Activated CD4-positive, alpha-beta memory T cell treated with anti-CD3 and anti-CD28 coated beads, Interleukin-2, amount 10 ng/mL, durations not matched to agents 7 days and 5 days (primary cell): ENCODE results near the gene S1PR1. TPM values are rescaled to one million over a fixed set of nuclear protein-coding genes. Genes with fewer than 3 reads are reported as not detected.
"Not testable (repeated sequence)": the region's sequence is repeated elsewhere in the genome, so short reads cannot be mapped to it uniquely, and the experiment has no call there.

ENCODE experiments used
- CTCF ChIA-PET: fragments of 350-600 bp; sonication (Branson Sonifier 250); formaldehyde crosslinking; loops from one replicate; lab custom pipeline; 2021; ENCODE audit warnings: antibody characterized with exemption, inconsistent platforms; lab: Charles Lee
- POLR2A ChIA-PET: fragments of 350-600 bp; sonication (Branson Sonifier 250); formaldehyde crosslinking; loops from one replicate; lab custom pipeline; 2021; ENCODE audit warnings: antibody characterized with exemption; lab: Charles Lee
- DNase-seq: peaks from one replicate; pipeline ENCODE4 v3.0.0-alpha.2; 2020
- H3K27ac Mint-ChIP-seq: one replicate; pipeline ENCODE4 v1.8.0; 2021; ENCODE audit warnings: mild to moderate bottlenecking, mixed read lengths
- H3K27me3 Mint-ChIP-seq: one replicate; pipeline ENCODE4 v1.8.0; 2021; ENCODE audit warnings: mixed read lengths
- H3K36me3 Mint-ChIP-seq: one replicate; pipeline ENCODE4 v1.8.0; 2021; ENCODE audit warnings: low read depth, mixed read lengths
- H3K4me1 Mint-ChIP-seq: one replicate; pipeline ENCODE4 v1.8.0; 2021; ENCODE audit warnings: mixed read lengths
- H3K4me3 Mint-ChIP-seq: one replicate; pipeline ENCODE4 v1.8.0; 2021; ENCODE audit warnings: mild to moderate bottlenecking, mixed read lengths
- H3K9me3 Mint-ChIP-seq: one replicate; pipeline ENCODE4 v1.8.0; 2021; ENCODE audit warnings: mixed read lengths
- total RNA-seq, 2 experiments: library from RNA; stranded (reverse); gene quantifications; one replicate each; pipeline ENCODE4 v1.2.3, GENCODE V29; 2021

S1PR1 gene
- total RNA-seq, 2 experiments from 2014 or later, result 219 to 220 TPM

- POLR2A ChIA-PET, result interaction anchor here (1.0 kb wide), 1 partner anchor 272 kb away, joined by 3 read pairs; no protein-coding TSS in a partner anchor
- no peaks in the 10 kb centered on the region for H3K27me3 Mint-ChIP-seq
- no peak overlapping the region for H3K27ac Mint-ChIP-seq
- H3K36me3 Mint-ChIP-seq, result peaks cover 27% of the 10 kb centered on the region
- no peak overlapping the region for H3K4me3 Mint-ChIP-seq
- peaks cover 3% of the 10 kb centered on the region for H3K9me3 Mint-ChIP-seq
- DNase-seq, result no peak
- peaks cover 26% of the 10 kb centered on the region for H3K4me1 Mint-ChIP-seq
- CTCF ChIA-PET, result interaction anchor here (1.2 kb wide), 1 partner anchor 11 kb away, joined by 3 read pairs; no protein-coding TSS in a partner anchor
These were observed 32.8 kb upstream of the S1PR1 start for GRCh38 chr1:101203820-101204540.

- no peak overlapping the region for H3K4me3 Mint-ChIP-seq
- CTCF ChIA-PET, result no interaction called here
These were observed 31.4 kb upstream of the S1PR1 start for GRCh38 chr1:101205457-101205856.

GRCh38 chr1:101206139-101206538, 30.7 kb upstream of the S1PR1 start:
- H3K27ac Mint-ChIP-seq, result peak overlapping the region; percentile 62

More at GRCh38 chr1:101205457-101205856, 31.4 kb upstream of the S1PR1 start:
- Mint-ChIP-seq H3K9me3 (peaks cover 3% of the 10 kb centered on the region), H3K36me3 (peaks cover 22% of the 10 kb centered on the region), H3K27me3 (no peaks in the 10 kb centered on the region), H3K27ac (no peak overlapping the region), H3K4me1 (peaks cover 15% of the 10 kb centered on the region)
- no peak for DNase-seq
- POLR2A ChIA-PET, result interaction anchor here (0.8 kb wide), 1 partner anchor 30 kb away, joined by 4 read pairs; no protein-coding TSS in a partner anchor

GRCh38 chr1:101207271-101207670, 29.5 kb upstream of the S1PR1 start:
- POLR2A ChIA-PET, CTCF ChIA-PET, H3K27ac Mint-ChIP-seq: not testable (repeated sequence)

More at GRCh38 chr1:101206139-101206538, 30.7 kb upstream of the S1PR1 start:
- DNase-seq, H3K27me3 Mint-ChIP-seq, H3K9me3 Mint-ChIP-seq, H3K4me3 Mint-ChIP-seq: not testable (repeated sequence)
- peaks cover 26% of the 10 kb centered on the region for H3K36me3 Mint-ChIP-seq
- H3K4me1 Mint-ChIP-seq, result peaks cover 12% of the 10 kb centered on the region
- POLR2A ChIA-PET, result interaction anchor here (0.9 kb wide), 1 partner anchor 27 kb away, joined by 3 read pairs; no protein-coding TSS in a partner anchor
- CTCF ChIA-PET, result interaction anchor here (0.6 kb wide), 1 partner anchor 30 kb away, joined by 3 read pairs; no protein-coding TSS in a partner anchor

GRCh38 chr1:101207891-101208290, 28.9 kb upstream of the S1PR1 start:
- Mint-ChIP-seq H3K27ac (no peak overlapping the region), H3K9me3 (peaks cover 3% of the 10 kb centered on the region), H3K4me1 (peaks cover 12% of the 10 kb centered on the region), H3K27me3 (no peaks in the 10 kb centered on the region), H3K36me3 (peaks cover 25% of the 10 kb centered on the region), H3K4me3 (no peak overlapping the region)
- ChIA-PET CTCF (no interaction called here), POLR2A (no interaction called here)
- DNase-seq, result no peak

More at GRCh38 chr1:101207271-101207670, 29.5 kb upstream of the S1PR1 start:
- H3K4me3 Mint-ChIP-seq, H3K9me3 Mint-ChIP-seq, H3K27me3 Mint-ChIP-seq, DNase-seq: not testable (repeated sequence)
- Mint-ChIP-seq H3K36me3 (peaks cover 23% of the 10 kb centered on the region), H3K4me1 (peaks cover 12% of the 10 kb centered on the region)

- Mint-ChIP-seq H3K9me3 (peaks cover 3% of the 10 kb centered on the region), H3K27ac (no peak overlapping the region), H3K4me1 (peaks cover 18% of the 10 kb centered on the region), H3K36me3 (peaks cover 25% of the 10 kb centered on the region), H3K27me3 (no peaks in the 10 kb centered on the region), H3K4me3 (no peak overlapping the region)
- DNase-seq, result no peak
- ChIA-PET POLR2A (interaction anchor here (2.0 kb wide), 1 partner anchor 20 kb away, joined by 7 read pairs; no protein-coding TSS in a partner anchor), CTCF (interaction anchor here (0.9 kb wide), 1 partner anchor 73 kb away, joined by 3 read pairs; no protein-coding TSS in a partner anchor)
These were observed 21.3 kb upstream of the S1PR1 start for GRCh38 chr1:101215363-101216011.

- DNase-seq, result no peak
- POLR2A ChIA-PET, result interaction anchor here (1.5 kb wide), 1 partner anchor 38 kb away, joined by 3 read pairs; no protein-coding TSS in a partner anchor
- CTCF ChIA-PET, result no interaction called here
- Mint-ChIP-seq H3K27ac (no peak overlapping the region), H3K4me1 (peaks cover 27% of the 10 kb centered on the region), H3K9me3 (no peaks in the 10 kb centered on the region), H3K36me3 (peaks cover 22% of the 10 kb centered on the region), H3K27me3 (no peaks in the 10 kb centered on the region), H3K4me3 (no peak overlapping the region)
These were observed 20.2 kb upstream of the S1PR1 start for GRCh38 chr1:101216623-101217022.

GRCh38 chr1:101217148-101217547, 19.7 kb upstream of the S1PR1 start:
- H3K27ac Mint-ChIP-seq, result no peak overlapping the region
- no peak for DNase-seq
- ChIA-PET POLR2A (interaction anchor here (1.5 kb wide), 1 partner anchor 39 kb away, joined by 3 read pairs; no protein-coding TSS in a partner anchor), CTCF (no interaction called here)
- peaks cover 27% of the 10 kb centered on the region for H3K36me3 Mint-ChIP-seq
- no peaks in the 10 kb centered on the region for H3K9me3 Mint-ChIP-seq
- H3K4me3 Mint-ChIP-seq, result no peak overlapping the region
- H3K27me3 Mint-ChIP-seq, result no peaks in the 10 kb centered on the region
- H3K4me1 Mint-ChIP-seq, result peaks cover 33% of the 10 kb centered on the region

GRCh38 chr1:101218968-101219367, 17.9 kb upstream of the S1PR1 start:
- POLR2A ChIA-PET, result interaction anchor here (5.6 kb wide), 1 partner anchor 17 kb away, joined by 38 read pairs; the partner anchor contains the start of gene S1PR1
- not testable (repeated sequence) for H3K27me3 Mint-ChIP-seq, DNase-seq, H3K4me3 Mint-ChIP-seq, H3K27ac Mint-ChIP-seq, H3K9me3 Mint-ChIP-seq
- H3K36me3 Mint-ChIP-seq, result peaks cover 22% of the 10 kb centered on the region
- H3K4me1 Mint-ChIP-seq, result peaks cover 38% of the 10 kb centered on the region
- CTCF ChIA-PET, result interaction anchor here (0.6 kb wide), 1 partner anchor 90 kb away, joined by 4 read pairs; no protein-coding TSS in a partner anchor

GRCh38 chr1:101219924-101220870, 16.6 kb upstream of the S1PR1 start:
- no peak for DNase-seq
- Mint-ChIP-seq H3K4me3 (no peak overlapping the region), H3K36me3 (peaks cover 17% of the 10 kb centered on the region), H3K27ac (no peak overlapping the region), H3K27me3 (no peaks in the 10 kb centered on the region), H3K4me1 (peaks cover 35% of the 10 kb centered on the region), H3K9me3 (no peaks in the 10 kb centered on the region)
- ChIA-PET CTCF (interaction anchor here (1.4 kb wide), 1 partner anchor 68 kb away, joined by 5 read pairs; no protein-coding TSS in a partner anchor), POLR2A (interaction anchor here (5.6 kb wide), 1 partner anchor 15 kb away, joined by 38 read pairs; the partner anchor contains the start of gene S1PR1)

GRCh38 chr1:101220906-101221305, 15.9 kb upstream of the S1PR1 start:
- no peak overlapping the region for H3K4me3 Mint-ChIP-seq
- no peak for DNase-seq
- no peak overlapping the region for H3K27ac Mint-ChIP-seq
- no peaks in the 10 kb centered on the region for H3K9me3 Mint-ChIP-seq
- H3K36me3 Mint-ChIP-seq, result peaks cover 13% of the 10 kb centered on the region
- POLR2A ChIA-PET, result interaction anchor here (0.6 to 5.6 kb wide), 3 partner anchors 15 to 65 kb away, joined by 3 to 38 read pairs (median 3); partner anchors contain the start of gene S1PR1
- CTCF ChIA-PET, result interaction anchor here (1.4 kb wide), 1 partner anchor 67 kb away, joined by 5 read pairs; no protein-coding TSS in a partner anchor
- peaks cover 32% of the 10 kb centered on the region for H3K4me1 Mint-ChIP-seq
- H3K27me3 Mint-ChIP-seq, result no peaks in the 10 kb centered on the region
